Neuron (in vitro differentiated cells): ENCODE measurements around the gene NXT2.
"Not testable (repeated sequence)": the region's sequence is repeated elsewhere in the genome, so short reads cannot be mapped to it uniquely, and the experiment has no call there.

ENCODE experiments used
- H2AFZ ChIP-seq: one replicate; pipeline ENCODE4 v1.6.1; 2013; ENCODE audit warnings: low read depth, mild to moderate bottlenecking, inconsistent platforms, low read length, moderate library complexity
- H3K27me3 ChIP-seq: one replicate; pipeline ENCODE4 v1.6.1; 2013; ENCODE audit warnings: low read length; ENCODE audit not compliant: insufficient read depth
- H3K36me3 ChIP-seq: one replicate; pipeline ENCODE4 v1.6.1; 2013; ENCODE audit warnings: low read length; ENCODE audit not compliant: insufficient read depth
- H3K4me1 ChIP-seq: one replicate; pipeline ENCODE4 v1.6.1; 2013; ENCODE audit warnings: low read length; ENCODE audit not compliant: insufficient read depth
- H3K4me3 ChIP-seq: 2 replicates; pipeline ENCODE4 v1.5.1; 2013; ENCODE audit warnings: mild to moderate bottlenecking, low read length, moderate library complexity
- H3K9me3 ChIP-seq: one replicate; pipeline ENCODE4 v1.6.1; 2013; ENCODE audit warnings: low read length

NXT2 gene

DNA sequence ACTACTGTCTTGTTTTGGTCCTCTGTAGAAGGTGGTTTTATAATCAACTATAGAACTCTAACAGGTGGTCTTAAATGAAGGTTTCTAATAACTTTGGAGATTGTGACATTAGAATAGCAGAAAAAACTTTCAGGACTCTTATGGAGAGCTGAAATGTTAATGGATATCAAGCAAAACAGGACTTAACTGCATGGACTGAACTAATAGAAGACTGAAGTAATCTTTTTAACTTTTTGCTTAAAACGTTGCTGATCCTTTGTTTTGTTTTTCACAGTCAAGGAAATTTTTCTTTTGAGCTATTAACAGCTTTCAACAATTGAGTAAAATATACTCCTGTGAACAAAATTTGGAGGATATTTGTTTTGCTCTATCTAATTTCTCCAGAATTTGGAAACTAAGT is 17.2 kb downstream of the NXT2 start:
- H3K27me3 ChIP-seq, result peaks cover 9% of the 10 kb centered on the region
- no peak overlapping the region for H2AFZ ChIP-seq
- H3K4me3 ChIP-seq, result no peak overlapping the region
- H3K9me3 ChIP-seq, result no peaks in the 10 kb centered on the region
- H3K4me1 ChIP-seq, result no peaks in the 10 kb centered on the region
- H3K36me3 ChIP-seq, result no peaks in the 10 kb centered on the region

DNA sequence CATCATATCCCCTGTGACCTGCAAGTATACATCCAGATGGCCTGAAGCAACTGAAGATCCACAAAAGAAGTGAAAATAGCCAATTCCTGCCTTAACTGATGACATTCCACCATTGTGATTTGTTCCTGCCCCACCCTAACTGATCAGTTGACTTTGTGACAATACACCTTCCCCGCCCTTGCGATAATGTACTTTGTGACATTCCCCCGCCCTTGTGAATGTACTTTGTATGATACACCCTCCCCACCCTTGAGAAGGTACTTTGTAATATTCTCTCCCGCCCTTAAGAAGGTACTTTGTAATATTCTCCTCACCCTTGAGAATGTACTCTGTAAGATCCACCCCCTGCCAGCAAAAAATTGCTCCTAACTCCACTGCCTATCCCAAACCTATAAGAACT is 39.4 kb downstream of the NXT2 start:
- H3K36me3 ChIP-seq, H3K9me3 ChIP-seq, H3K4me3 ChIP-seq, H3K4me1 ChIP-seq, H2AFZ ChIP-seq, H3K27me3 ChIP-seq: not testable (repeated sequence)

DNA sequence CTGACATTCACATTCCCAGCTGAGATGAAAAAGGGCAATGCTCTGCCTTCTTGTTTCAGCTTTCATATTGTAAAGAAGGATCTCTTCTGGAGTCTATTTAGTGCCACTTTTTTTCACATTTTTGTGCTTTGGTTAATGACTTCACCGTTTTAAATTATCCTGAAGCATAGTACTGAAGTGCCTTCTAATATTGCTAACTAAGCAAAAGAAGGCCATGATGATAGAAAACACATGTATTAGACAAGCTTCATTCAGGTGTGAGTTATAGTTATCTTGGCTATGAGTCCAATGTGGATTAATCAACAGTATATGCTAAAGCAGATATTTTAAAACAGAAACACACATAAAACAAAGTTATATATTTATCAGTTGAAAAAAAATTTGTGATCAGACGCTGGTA is 40.4 kb downstream of the NXT2 start:
- Histone ChIP-seq H3K4me1 (no peaks in the 10 kb centered on the region), H3K36me3 (no peaks in the 10 kb centered on the region), H3K4me3 (no peak overlapping the region), H3K9me3 (no peaks in the 10 kb centered on the region), H3K27me3 (no peaks in the 10 kb centered on the region), H2AFZ (no peak overlapping the region)

DNA sequence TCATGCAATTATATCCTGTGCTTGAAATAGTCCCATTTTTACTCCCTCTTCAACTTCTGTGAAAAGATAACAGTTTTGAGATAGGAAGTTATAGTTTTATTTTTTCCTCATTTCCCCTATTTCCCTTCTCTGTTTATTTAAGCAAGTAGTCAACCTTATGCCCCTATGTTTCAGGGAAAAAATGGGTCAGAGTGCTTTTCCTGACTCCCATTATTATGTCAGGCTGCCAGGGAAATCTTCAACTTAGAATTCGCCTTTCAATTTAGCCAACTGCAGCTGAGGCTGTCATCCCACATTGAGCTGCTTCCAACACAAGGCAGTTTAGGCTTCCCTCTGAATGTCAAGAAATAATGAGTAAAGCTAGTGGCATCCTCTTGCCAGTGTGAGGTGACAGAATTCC is 42.3 kb downstream of the NXT2 start:
- Histone ChIP-seq H3K27me3 (no peaks in the 10 kb centered on the region), H2AFZ (no peak overlapping the region), H3K4me3 (no peak overlapping the region), H3K9me3 (no peaks in the 10 kb centered on the region), H3K36me3 (no peaks in the 10 kb centered on the region), H3K4me1 (no peaks in the 10 kb centered on the region)

DNA sequence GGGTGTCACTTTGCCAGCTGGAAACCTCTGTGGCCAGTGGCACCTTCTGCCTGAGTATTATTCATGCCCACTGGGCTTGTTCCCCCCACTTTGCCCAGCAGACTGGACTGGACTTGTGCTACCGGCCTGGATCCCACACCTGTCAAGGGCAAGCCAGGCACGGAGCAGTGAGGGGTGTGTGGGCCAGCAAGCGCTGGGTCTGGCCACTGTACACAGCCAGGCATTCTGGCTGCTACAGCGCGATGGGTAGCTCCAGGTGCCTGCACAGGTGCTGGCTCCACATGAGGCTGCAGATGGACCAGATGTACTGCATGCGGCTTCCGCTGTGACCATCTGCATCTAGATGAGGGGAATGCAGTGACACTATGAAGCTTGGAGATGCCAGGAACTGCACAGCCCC is 48.8 kb downstream of the NXT2 start:
- Histone ChIP-seq H2AFZ (no peak overlapping the region), H3K4me3 (no peak overlapping the region), H3K27me3 (peaks cover 6% of the 10 kb centered on the region), H3K4me1 (no peaks in the 10 kb centered on the region), H3K9me3 (no peaks in the 10 kb centered on the region), H3K36me3 (no peaks in the 10 kb centered on the region)

DNA sequence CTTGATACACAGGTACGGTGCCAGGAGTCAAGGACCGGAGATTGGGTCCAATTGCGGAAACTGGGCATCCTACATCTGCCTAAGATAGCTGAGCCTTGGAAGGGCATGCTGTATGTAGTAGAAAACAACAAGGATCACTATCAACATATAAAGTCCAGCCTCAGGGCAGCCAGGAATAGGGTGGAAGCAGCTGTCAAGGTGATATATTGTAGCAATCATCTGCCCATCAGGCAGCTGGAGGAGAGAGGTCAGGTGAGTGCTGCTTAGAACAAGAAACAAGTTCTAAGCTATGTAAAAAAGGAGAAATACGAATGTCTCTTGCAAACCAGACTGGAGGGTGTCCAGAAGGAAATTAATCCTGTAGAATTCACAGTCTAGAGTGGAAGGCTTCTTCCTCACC is 53.5 kb downstream of the NXT2 start:
- no peak overlapping the region for H2AFZ ChIP-seq
- H3K27me3 ChIP-seq, result peaks cover 6% of the 10 kb centered on the region
- no peak overlapping the region for H3K4me3 ChIP-seq

More for the DNA sequence above, 53.5 kb downstream of the NXT2 start:
- H3K36me3 ChIP-seq, result no peaks in the 10 kb centered on the region
- H3K9me3 ChIP-seq, result no peaks in the 10 kb centered on the region
- no peaks in the 10 kb centered on the region for H3K4me1 ChIP-seq
